HG03196 (cell line): ENCODE data around the gene RTKN2.
A peak's percentile ranks its signal among the peaks of the same experiment; 100 is the strongest.

Experiments
- ATAC-seq: cut with Tn5 transposase; IDR thresholded peaks from one replicate; pipeline ENCODE4 v1.9.1; 2021; ENCODE audit not compliant: unreplicated experiment

RTKN2 gene

DNA sequence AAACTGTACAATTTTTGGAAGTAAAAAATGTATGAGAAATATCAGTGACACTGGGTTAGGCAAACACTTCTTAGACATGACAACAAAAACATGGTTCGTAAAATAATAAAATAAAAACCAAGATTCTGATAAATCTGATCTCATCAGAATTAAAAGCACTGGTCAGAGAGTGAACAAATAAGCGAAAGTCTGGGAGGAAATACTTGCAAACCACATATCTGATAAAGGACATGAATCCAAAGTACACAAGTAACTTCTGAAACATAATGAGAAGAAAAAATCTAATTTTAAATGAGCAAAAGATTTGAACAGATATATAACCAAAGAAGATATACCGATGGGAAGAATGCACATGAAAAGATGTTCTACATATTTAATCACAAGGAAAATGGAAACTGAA lies 91.5 kb downstream of the RTKN2 start:
- ATAC-seq, result no peak

DNA sequence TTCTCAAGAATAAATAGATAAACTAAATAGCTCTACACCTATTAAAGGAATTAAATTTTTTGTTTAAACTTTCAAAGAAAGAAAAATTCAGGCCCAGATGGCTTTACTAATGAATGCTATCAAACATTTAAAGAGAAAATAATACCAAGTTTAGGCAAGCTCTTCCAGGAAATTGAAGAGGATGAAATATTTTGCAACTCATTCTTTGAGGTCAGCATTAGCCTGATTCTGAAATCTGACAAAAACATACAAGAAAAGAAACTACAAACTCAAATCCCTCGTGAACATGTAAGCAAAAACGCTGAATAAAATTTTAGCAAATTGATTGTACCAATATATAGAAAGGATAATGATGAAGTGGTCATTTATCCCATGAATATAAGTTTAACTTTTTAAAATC lies 93.4 kb downstream of the RTKN2 start:
- ATAC-seq, result no peak

GRCh38 chr10:62172465-62172864 lies 96.2 kb downstream of the RTKN2 start:
- ATAC-seq, result no peak

- ATAC-seq, result no peak
Observed at GRCh38 chr10:62171791-62172190, 96.9 kb downstream of the RTKN2 start.

DNA sequence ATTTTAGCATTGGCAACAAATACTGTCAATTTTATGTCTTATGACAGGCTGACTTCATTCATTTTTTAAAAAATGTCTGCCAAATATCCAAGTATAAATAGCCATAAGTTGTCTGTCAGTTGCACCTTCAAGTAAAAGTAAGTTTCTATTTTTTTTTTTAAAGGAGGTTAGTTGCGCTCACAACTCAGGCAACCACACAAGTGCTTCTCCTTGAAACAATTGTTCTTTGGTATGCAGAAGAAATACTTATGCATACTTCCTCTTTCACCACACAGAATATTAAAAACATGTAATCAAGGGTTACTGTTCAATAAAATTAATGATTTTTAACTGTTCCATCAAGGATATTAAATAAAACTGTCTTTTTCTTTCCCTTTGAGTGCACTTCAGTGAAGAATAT lies 97.9 kb downstream of the RTKN2 start:
- no peak for ATAC-seq

DNA sequence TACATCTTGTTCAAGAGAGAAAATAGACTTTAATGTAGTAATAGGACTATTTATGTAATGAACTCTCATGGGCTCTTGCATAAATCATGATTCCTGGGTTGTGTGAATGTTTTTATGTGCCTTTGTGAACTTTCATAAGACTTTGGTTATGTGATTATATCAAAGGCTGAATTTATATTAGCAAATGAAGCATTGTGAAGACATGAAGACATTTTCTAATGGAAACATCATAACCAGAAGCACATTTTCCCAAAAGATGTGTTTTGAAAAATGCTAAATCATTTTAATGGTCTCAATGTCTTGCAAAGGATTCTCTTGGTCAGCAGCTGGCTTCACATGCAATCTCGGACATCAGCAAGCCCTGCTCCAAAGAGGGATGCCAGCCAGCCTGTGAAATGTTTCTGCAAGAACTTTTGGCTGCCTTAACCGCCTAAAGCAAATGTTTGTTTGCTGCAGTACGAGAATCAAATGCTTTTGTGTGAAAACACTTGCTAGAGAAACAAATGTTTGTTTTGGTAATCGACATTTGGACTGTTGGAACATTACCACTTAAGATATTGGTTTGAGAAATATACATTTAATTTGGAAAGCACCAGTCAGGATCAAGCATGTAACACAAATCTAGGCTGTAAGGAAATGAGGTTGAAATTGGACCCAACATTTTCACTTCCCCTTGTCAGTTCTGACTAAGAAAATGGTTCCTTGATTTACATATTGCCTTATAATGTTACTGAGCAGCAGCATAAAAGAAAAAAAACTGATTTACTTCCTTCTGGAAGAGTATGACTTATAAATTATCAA lies 102.1 kb downstream of the RTKN2 start:
- ATAC-seq, result peak; percentile 89

DNA sequence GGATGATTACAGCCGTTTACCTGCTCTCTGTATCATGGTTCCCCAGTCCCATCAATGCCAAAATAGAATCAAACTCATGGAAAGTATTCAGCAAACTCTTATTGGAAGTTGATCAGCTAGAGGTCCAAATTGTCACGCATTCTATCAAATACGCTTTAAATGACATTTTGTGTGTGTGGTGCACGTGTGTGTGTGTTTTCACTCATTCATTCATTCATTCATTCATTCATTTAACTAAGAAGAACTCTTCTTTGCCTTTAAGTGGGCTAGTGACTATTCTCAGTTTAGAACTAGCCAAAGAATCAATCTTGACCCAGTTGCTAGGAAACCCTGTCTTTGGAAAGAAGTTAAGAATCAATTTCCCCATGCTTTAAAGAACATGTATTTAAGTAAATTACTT lies 102.8 kb downstream of the RTKN2 start:
- ATAC-seq, result no peak

DNA sequence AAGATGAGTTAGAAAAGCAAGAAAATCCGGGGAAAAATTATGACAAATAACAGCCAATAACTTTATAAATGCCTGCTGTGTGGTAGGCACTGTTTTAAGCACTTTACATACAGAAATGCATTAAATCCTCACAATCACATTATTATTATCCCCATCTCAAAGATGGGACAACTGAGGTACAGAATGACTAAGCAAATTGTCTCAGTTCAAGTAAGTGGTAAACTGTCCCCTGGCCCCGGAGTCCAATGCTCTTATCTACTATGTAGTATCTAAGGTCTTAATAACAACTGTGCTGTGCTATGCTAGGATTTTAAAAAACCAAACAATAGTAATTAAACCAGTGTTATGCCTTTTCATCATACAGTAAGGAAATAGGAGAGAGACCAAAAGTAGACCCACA lies 105.6 kb downstream of the RTKN2 start:
- ATAC-seq, result no peak

GRCh38 chr10:62162261-62162981 lies 106.2 kb downstream of the RTKN2 start:
- no peak for ATAC-seq

- no peak for ATAC-seq
Observed at GRCh38 chr10:62159351-62159750, 109.3 kb downstream of the RTKN2 start.

- ATAC-seq, result no peak
Observed at GRCh38 chr10:62157601-62158000, 111.0 kb downstream of the RTKN2 start.

DNA sequence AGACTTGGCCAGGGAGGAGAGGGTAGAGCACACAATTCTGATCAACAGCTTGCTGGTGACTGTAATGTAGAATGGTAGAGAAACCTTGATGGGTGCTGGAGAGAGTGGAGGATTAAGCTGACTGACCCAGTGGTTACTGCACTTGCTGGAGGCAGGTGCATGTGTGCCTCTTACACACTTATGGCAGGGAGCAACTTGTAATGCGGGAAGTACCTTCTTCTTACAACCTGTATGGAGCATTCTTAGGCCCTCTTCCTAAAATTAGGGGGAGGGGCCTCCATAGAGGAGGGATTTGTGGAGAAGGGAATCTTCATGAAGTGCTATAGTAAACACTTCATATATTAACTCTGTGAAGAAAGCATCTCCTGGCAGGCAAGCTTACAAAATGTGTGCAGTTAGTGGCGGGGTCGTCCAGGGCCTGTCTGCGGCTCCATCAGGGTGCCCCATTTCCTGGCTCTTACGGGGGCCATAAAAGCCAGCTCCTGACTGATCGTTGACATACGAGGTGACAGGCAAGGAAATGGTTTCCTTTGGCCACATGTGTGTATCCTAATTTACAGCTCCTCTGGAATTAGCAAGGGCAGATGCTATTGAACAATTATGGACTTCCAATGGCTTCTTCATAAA lies 113.5 kb downstream of the RTKN2 start:
- no peak for ATAC-seq

- no peak for ATAC-seq
Observed at GRCh38 chr10:62154231-62154630, 114.4 kb downstream of the RTKN2 start.

- no peak for ATAC-seq
Observed at GRCh38 chr10:62153191-62153590, 115.5 kb downstream of the RTKN2 start.

GRCh38 chr10:62149621-62150020 lies 119.0 kb downstream of the RTKN2 start:
- no peak for ATAC-seq

- no peak for ATAC-seq
Observed at GRCh38 chr10:62148155-62148554, 120.5 kb downstream of the RTKN2 start.

GRCh38 chr10:62147425-62147824 lies 121.2 kb downstream of the RTKN2 start:
- no peak for ATAC-seq

GRCh38 chr10:62136931-62137330 lies 131.7 kb downstream of the RTKN2 start:
- no peak for ATAC-seq

DNA sequence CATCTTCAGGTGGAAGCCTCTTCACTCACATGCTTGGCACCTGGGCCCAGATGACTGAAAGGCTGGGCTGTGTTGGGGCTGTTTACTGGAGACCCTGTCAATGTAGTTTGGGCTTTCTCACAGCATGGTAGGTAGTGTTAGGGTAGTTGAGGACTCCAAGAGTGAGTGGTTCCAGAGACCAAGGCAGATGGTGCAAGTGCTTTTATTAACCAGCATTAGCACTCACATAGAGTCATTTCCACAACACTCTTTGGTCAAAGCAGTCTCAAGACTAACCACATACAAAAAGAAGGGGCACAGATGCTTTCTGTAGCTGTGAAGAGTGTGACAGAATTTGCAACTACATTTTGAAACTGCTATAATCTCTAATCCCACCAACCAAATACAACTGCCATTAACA lies 135.0 kb downstream of the RTKN2 start:
- peak; percentile 84 for ATAC-seq
